SK-N-SH treated with all-trans-retinoic acid at 6 μM for 48 hours (cell line): Measurements from ENCODE around the gene MYH3.

Experiments used
- ATAC-seq: fragments of 200-7000 bp; cut with Tn5 transposase; 3 replicates; pipeline ENCODE4 v1.9.1; 2020; ENCODE audit warnings: mild to moderate bottlenecking, moderate library complexity
- ARNTL ChIP-seq: fragments of 450-650 bp; formaldehyde crosslinking; IDR thresholded peaks from 2 replicates; pipeline ENCODE4 v1.5.0; 2020; ENCODE audit warnings: low read depth, mild to moderate bottlenecking, moderate library complexity, borderline replicate concordance
- CREB5 ChIP-seq: fragments of 250-450 bp; sonication (Bioruptor Pico); IDR thresholded peaks from 2 replicates; pipeline ENCODE4 v1.5.1; 2020; ENCODE audit warnings: low read depth, mild to moderate bottlenecking, moderate library complexity
- CSDC2 ChIP-seq: fragments of 250-450 bp; sonication (Bioruptor Pico); IDR thresholded peaks from 2 replicates; pipeline ENCODE4 v1.5.0; 2020; ENCODE audit warnings: mild to moderate bottlenecking, moderate library complexity
- GLIS3 ChIP-seq: fragments of 250-450 bp; sonication (Bioruptor Pico); IDR thresholded peaks from 2 replicates; pipeline ENCODE4 v1.5.0; 2020; ENCODE audit warnings: mild to moderate bottlenecking, moderate library complexity
- ISL1 ChIP-seq: fragments of 250-450 bp; sonication (Bioruptor Pico); IDR thresholded peaks from 2 replicates; pipeline ENCODE4 v2.1.2; 2022; ENCODE audit warnings: mild to moderate bottlenecking, moderate library complexity
- PPARA ChIP-seq: fragments of 250-450 bp; sonication (Bioruptor Pico); IDR thresholded peaks from 2 replicates; pipeline ENCODE4 v1.5.0; 2020; ENCODE audit warnings: mild to moderate bottlenecking, borderline replicate concordance
- SNAI2 ChIP-seq: fragments of 250-450 bp; sonication (Bioruptor Pico); IDR thresholded peaks from 2 replicates; pipeline ENCODE4 v1.5.0; 2020; ENCODE audit warnings: mild to moderate bottlenecking, moderate library complexity
- TCF4 ChIP-seq: fragments of 250-450 bp; sonication (Bioruptor Pico); IDR thresholded peaks from 2 replicates; pipeline ENCODE4 v1.8.0; 2021; ENCODE audit warnings: mild to moderate bottlenecking, moderate library complexity, borderline replicate concordance
- TOX ChIP-seq: fragments of 250-450 bp; sonication (Bioruptor Pico); IDR thresholded peaks from 2 replicates; pipeline ENCODE4 v1.8.0; 2021; ENCODE audit warnings: mild to moderate bottlenecking, moderate library complexity, borderline replicate concordance
- ZC3H10 ChIP-seq: fragments of 250-450 bp; sonication (Bioruptor Pico); IDR thresholded peaks from 2 replicates; pipeline ENCODE4 v1.5.1; 2021; ENCODE audit warnings: mild to moderate bottlenecking, moderate library complexity
- ZFP30 ChIP-seq: fragments of 450-650 bp; formaldehyde crosslinking; IDR thresholded peaks from 2 replicates; pipeline ENCODE4 v1.5.0; 2022; ENCODE audit warnings: mild to moderate bottlenecking, moderate library complexity
- ZNF565 ChIP-seq: fragments of 450-650 bp; formaldehyde crosslinking; conservative IDR thresholded peaks from 2 replicates; pipeline ENCODE4 v1.5.0; 2020; ENCODE audit warnings: low read depth, mild to moderate bottlenecking, moderate library complexity
- ZNF8 ChIP-seq: fragments of 450-650 bp; formaldehyde crosslinking; IDR thresholded peaks from 2 replicates; pipeline ENCODE4 v1.5.0; 2020; ENCODE audit warnings: mild to moderate bottlenecking, moderate library complexity
- TF ChIP-seq, protein P1 (sequence below): fragments of 250-450 bp; sonication (Bioruptor Pico); IDR thresholded peaks from 2 replicates; pipeline ENCODE4 v1.8.0; 2020; ENCODE audit warnings: mild to moderate bottlenecking, moderate library complexity, borderline replicate concordance
- TF ChIP-seq, protein P2 (sequence below): fragments of 250-450 bp; sonication (Bioruptor Pico); IDR thresholded peaks from 2 replicates; pipeline ENCODE4 v1.5.0; 2020; ENCODE audit warnings: mild to moderate bottlenecking, moderate library complexity
- TF ChIP-seq, protein P3 (sequence below): fragments of 250-450 bp; sonication (Bioruptor Pico); IDR thresholded peaks from 2 replicates; pipeline ENCODE4 v1.8.0; 2021; ENCODE audit warnings: low read depth, mild to moderate bottlenecking, moderate library complexity, borderline replicate concordance

The MYH3 gene

GRCh38 chr17:10579270-10579669, 77.8 kb downstream of the MYH3 start:
- no peak for ATAC-seq
- no peak for TF ChIP-seq TCF4 (CRISPR knock-in tag)
- TF ChIP-seq PPARA (CRISPR knock-in tag), result no peak
- TF ChIP-seq GLIS3 (CRISPR knock-in tag), result no peak
- TF ChIP-seq ZFP30, result no peak
- no peak for TF ChIP-seq ZNF8 (CRISPR knock-in tag)
- TF ChIP-seq, protein P1, sequence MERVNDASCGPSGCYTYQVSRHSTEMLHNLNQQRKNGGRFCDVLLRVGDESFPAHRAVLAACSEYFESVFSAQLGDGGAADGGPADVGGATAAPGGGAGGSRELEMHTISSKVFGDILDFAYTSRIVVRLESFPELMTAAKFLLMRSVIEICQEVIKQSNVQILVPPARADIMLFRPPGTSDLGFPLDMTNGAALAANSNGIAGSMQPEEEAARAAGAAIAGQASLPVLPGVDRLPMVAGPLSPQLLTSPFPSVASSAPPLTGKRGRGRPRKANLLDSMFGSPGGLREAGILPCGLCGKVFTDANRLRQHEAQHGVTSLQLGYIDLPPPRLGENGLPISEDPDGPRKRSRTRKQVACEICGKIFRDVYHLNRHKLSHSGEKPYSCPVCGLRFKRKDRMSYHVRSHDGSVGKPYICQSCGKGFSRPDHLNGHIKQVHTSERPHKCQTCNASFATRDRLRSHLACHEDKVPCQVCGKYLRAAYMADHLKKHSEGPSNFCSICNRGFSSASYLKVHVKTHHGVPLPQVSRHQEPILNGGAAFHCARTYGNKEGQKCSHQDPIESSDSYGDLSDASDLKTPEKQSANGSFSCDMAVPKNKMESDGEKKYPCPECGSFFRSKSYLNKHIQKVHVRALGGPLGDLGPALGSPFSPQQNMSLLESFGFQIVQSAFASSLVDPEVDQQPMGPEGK (CRISPR knock-in tag), result no peak
- no peak for TF ChIP-seq TOX (CRISPR knock-in tag)
- no peak for TF ChIP-seq ZC3H10 (CRISPR knock-in tag)
- TF ChIP-seq SNAI2 (CRISPR knock-in tag), result no peak
- TF ChIP-seq, protein P2, sequence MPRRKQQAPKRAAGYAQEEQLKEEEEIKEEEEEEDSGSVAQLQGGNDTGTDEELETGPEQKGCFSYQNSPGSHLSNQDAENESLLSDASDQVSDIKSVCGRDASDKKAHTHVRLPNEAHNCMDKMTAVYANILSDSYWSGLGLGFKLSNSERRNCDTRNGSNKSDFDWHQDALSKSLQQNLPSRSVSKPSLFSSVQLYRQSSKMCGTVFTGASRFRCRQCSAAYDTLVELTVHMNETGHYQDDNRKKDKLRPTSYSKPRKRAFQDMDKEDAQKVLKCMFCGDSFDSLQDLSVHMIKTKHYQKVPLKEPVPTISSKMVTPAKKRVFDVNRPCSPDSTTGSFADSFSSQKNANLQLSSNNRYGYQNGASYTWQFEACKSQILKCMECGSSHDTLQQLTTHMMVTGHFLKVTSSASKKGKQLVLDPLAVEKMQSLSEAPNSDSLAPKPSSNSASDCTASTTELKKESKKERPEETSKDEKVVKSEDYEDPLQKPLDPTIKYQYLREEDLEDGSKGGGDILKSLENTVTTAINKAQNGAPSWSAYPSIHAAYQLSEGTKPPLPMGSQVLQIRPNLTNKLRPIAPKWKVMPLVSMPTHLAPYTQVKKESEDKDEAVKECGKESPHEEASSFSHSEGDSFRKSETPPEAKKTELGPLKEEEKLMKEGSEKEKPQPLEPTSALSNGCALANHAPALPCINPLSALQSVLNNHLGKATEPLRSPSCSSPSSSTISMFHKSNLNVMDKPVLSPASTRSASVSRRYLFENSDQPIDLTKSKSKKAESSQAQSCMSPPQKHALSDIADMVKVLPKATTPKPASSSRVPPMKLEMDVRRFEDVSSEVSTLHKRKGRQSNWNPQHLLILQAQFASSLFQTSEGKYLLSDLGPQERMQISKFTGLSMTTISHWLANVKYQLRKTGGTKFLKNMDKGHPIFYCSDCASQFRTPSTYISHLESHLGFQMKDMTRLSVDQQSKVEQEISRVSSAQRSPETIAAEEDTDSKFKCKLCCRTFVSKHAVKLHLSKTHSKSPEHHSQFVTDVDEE (CRISPR knock-in tag), result no peak
- no peak for TF ChIP-seq CREB5
- no peak for TF ChIP-seq ARNTL (CRISPR knock-in tag)
- TF ChIP-seq CSDC2 (CRISPR knock-in tag), result no peak
- TF ChIP-seq ZNF565 (CRISPR knock-in tag), result no peak
- no peak for TF ChIP-seq ISL1
- TF ChIP-seq, protein P3, sequence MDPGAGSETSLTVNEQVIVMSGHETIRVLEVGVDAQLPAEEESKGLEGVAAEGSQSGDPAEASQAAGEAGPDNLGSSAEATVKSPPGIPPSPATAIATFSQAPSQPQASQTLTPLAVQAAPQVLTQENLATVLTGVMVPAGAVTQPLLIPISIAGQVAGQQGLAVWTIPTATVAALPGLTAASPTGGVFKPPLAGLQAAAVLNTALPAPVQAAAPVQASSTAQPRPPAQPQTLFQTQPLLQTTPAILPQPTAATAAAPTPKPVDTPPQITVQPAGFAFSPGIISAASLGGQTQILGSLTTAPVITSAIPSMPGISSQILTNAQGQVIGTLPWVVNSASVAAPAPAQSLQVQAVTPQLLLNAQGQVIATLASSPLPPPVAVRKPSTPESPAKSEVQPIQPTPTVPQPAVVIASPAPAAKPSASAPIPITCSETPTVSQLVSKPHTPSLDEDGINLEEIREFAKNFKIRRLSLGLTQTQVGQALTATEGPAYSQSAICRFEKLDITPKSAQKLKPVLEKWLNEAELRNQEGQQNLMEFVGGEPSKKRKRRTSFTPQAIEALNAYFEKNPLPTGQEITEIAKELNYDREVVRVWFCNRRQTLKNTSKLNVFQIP (CRISPR knock-in tag), result no peak
